ENCODE measurements around the gene KIT.

KIT gene

GRCh38 chr4:54659749-54660535, 2.2 kb downstream of the KIT start:
- H3K9ac ChIP-seq (ENCODE audit: low read depth, low read length, poor library complexity, severe bottlenecking) = no peak overlapping the region
- no peaks in the 10 kb centered on the region for H3K9me2 ChIP-seq (replicated peaks; ENCODE audit: low read depth, low read length)
- no peak for TF ChIP-seq CTCF (conservative IDR thresholded peaks at IDR 0.05; ENCODE audit: low read length)
- TF ChIP-seq EZH2phosphoT487 (IDR thresholded peaks at IDR 0.05; ENCODE audit: borderline replicate concordance) = no peak
- no peak overlapping the region for H3K4me3 ChIP-seq (ENCODE audit: low read length, poor library complexity, severe bottlenecking)
- no peaks in the 10 kb centered on the region for H4K20me1 ChIP-seq (ENCODE audit: insufficient read depth, low read length, poor library complexity, severe bottlenecking)
- H3K36me3 ChIP-seq (ENCODE audit: insufficient read depth, low read length) = no peaks in the 10 kb centered on the region
- H2AFZ ChIP-seq (ENCODE audit: low read length) = no peak overlapping the region
- no peaks in the 10 kb centered on the region for H3K27me3 ChIP-seq (ENCODE audit: insufficient read depth, low read length, poor library complexity, severe bottlenecking)
- H3K4me2 ChIP-seq (ENCODE audit: low read depth, low read length, poor library complexity, severe bottlenecking) = no peak overlapping the region
- no peaks in the 10 kb centered on the region for H3K9me3 ChIP-seq (ENCODE audit: insufficient read depth, low read depth, low read length)
- no peaks in the 10 kb centered on the region for H3K4me1 ChIP-seq (ENCODE audit: insufficient read depth, low read length, poor library complexity, severe bottlenecking)
- no peaks in the 10 kb centered on the region for H3K79me2 ChIP-seq (ENCODE audit: insufficient read depth, low read length)
- H3F3A ChIP-seq (ENCODE audit: low read depth) = no peaks in the 10 kb centered on the region

GRCh38 chr4:54660591-54660990, 2.8 kb downstream of the KIT start:
- Histone ChIP-seq H3K27me3 (ENCODE audit: insufficient read depth, low read length, poor library complexity, severe bottlenecking) (no peaks in the 10 kb centered on the region), H3K4me1 (ENCODE audit: insufficient read depth, low read length, poor library complexity, severe bottlenecking) (no peaks in the 10 kb centered on the region), H3K4me3 (ENCODE audit: low read length, poor library complexity, severe bottlenecking) (no peak overlapping the region), H3F3A (ENCODE audit: low read depth) (no peaks in the 10 kb centered on the region), H3K4me2 (ENCODE audit: low read depth, low read length, poor library complexity, severe bottlenecking) (no peak overlapping the region), H3K79me2 (ENCODE audit: insufficient read depth, low read length) (no peaks in the 10 kb centered on the region), H3K9me3 (ENCODE audit: insufficient read depth, low read depth, low read length) (no peaks in the 10 kb centered on the region), H3K9ac (ENCODE audit: low read depth, low read length, poor library complexity, severe bottlenecking) (no peak overlapping the region), H2AFZ (ENCODE audit: low read length) (no peak overlapping the region), H3K36me3 (ENCODE audit: insufficient read depth, low read length) (no peaks in the 10 kb centered on the region), H4K20me1 (ENCODE audit: insufficient read depth, low read length, poor library complexity, severe bottlenecking) (no peaks in the 10 kb centered on the region), H3K9me2 (replicated peaks; ENCODE audit: low read depth, low read length) (no peaks in the 10 kb centered on the region)
- no peak for TF ChIP-seq EZH2phosphoT487 (IDR thresholded peaks at IDR 0.05; ENCODE audit: borderline replicate concordance)
- TF ChIP-seq CTCF (conservative IDR thresholded peaks at IDR 0.05; ENCODE audit: low read length) = no peak

- Histone ChIP-seq H3K9ac (ENCODE audit: low read depth, low read length, poor library complexity, severe bottlenecking) (no peak overlapping the region), H4K20me1 (ENCODE audit: insufficient read depth, low read length, poor library complexity, severe bottlenecking) (no peaks in the 10 kb centered on the region), H3K9me2 (replicated peaks; ENCODE audit: low read depth, low read length) (no peaks in the 10 kb centered on the region), H3K4me1 (ENCODE audit: insufficient read depth, low read length, poor library complexity, severe bottlenecking) (no peaks in the 10 kb centered on the region), H3K9me3 (ENCODE audit: insufficient read depth, low read depth, low read length) (no peaks in the 10 kb centered on the region), H3F3A (ENCODE audit: low read depth) (no peaks in the 10 kb centered on the region), H3K27me3 (ENCODE audit: insufficient read depth, low read length, poor library complexity, severe bottlenecking) (no peaks in the 10 kb centered on the region), H3K36me3 (ENCODE audit: insufficient read depth, low read length) (no peaks in the 10 kb centered on the region), H3K4me2 (ENCODE audit: low read depth, low read length, poor library complexity, severe bottlenecking) (no peak overlapping the region), H3K79me2 (ENCODE audit: insufficient read depth, low read length) (no peaks in the 10 kb centered on the region), H2AFZ (ENCODE audit: low read length) (no peak overlapping the region), H3K4me3 (ENCODE audit: low read length, poor library complexity, severe bottlenecking) (no peak overlapping the region)
- TF ChIP-seq CTCF (conservative IDR thresholded peaks at IDR 0.05; ENCODE audit: low read length) (no peak), EZH2phosphoT487 (IDR thresholded peaks at IDR 0.05; ENCODE audit: borderline replicate concordance) (no peak)
These were observed 3.4 kb downstream of the KIT start for GRCh38 chr4:54661169-54661568.

Data from Loucy (cell line).